Fibroblast of lung (primary cell): ENCODE data around the gene DAB1. TPM values are rescaled to one million over a fixed set of nuclear protein-coding genes. Genes with fewer than 3 reads are reported as not detected.

Experiments
- DNase-seq, 2 donors: peaks; one replicate each; pipeline versions ENCODE4 v3.0.0 to v3.0.0-alpha.2; 2010; ENCODE audit warnings: low read depth in 2 of 2
- H2AFZ ChIP-seq: 2 replicates; pipeline ENCODE4 v1.5.1; 2012; ENCODE audit warnings: low read length, control low read depth, inconsistent platforms
- H3K27ac ChIP-seq: 2 replicates; pipeline ENCODE4 v1.5.1; 2011; ENCODE audit warnings: low read length, control low read depth; ENCODE audit not compliant: insufficient read depth
- H3K27me3 ChIP-seq: 2 replicates; pipeline ENCODE4 v1.5.1; 2011; ENCODE audit warnings: mild to moderate bottlenecking, low read length; ENCODE audit not compliant: control insufficient read depth, insufficient read depth
- H3K36me3 ChIP-seq: 2 replicates; pipeline ENCODE4 v1.5.1; 2011; ENCODE audit warnings: low read length; ENCODE audit not compliant: control insufficient read depth, insufficient read depth
- H3K4me1 ChIP-seq: 2 replicates; pipeline ENCODE4 v1.5.1; 2011; ENCODE audit warnings: low read length; ENCODE audit not compliant: control insufficient read depth, insufficient read depth; ENCODE audit errors: extremely low read depth
- H3K4me2 ChIP-seq: 2 replicates; pipeline ENCODE4 v1.5.1; 2011; ENCODE audit warnings: low read length, control low read depth; ENCODE audit not compliant: insufficient read depth; ENCODE audit errors: extremely low read depth
- H3K4me3 ChIP-seq, 4 experiments: fragments of 200-600 bp in 1 of 4; sonication (generic) in 1 of 4; replicated peaks in 1 of 4; 2 replicates each; pipeline ENCODE4 v1.5.1; 2011 to 2016; ENCODE audit warnings: low read length in 4 of 4, low read depth in 3 of 4, mild to moderate bottlenecking in 3 of 4, control low read depth in 2 of 4, inconsistent platforms in 1 of 4, mixed read lengths in 1 of 4; ENCODE audit not compliant: insufficient read depth in 1 of 4; ENCODE audit errors: control extremely low read depth in 1 of 4
- H3K79me2 ChIP-seq: 2 replicates; pipeline ENCODE4 v1.5.1; 2012; ENCODE audit warnings: mild to moderate bottlenecking, low read length, inconsistent platforms; ENCODE audit not compliant: control insufficient read depth, insufficient read depth
- H3K9ac ChIP-seq: 2 replicates; pipeline ENCODE4 v1.5.1; 2011; ENCODE audit warnings: mild to moderate bottlenecking, low read length, control low read depth; ENCODE audit not compliant: insufficient read depth
- H3K9me3 ChIP-seq: 2 replicates; pipeline ENCODE4 v1.5.1; 2012; ENCODE audit warnings: low read depth, low read length; ENCODE audit not compliant: control insufficient read depth, insufficient read depth
- H4K20me1 ChIP-seq: 2 replicates; pipeline ENCODE4 v1.5.1; 2011; ENCODE audit warnings: low read length; ENCODE audit not compliant: control insufficient read depth, insufficient read depth; ENCODE audit errors: extremely low read depth
- EZH2 ChIP-seq: IDR thresholded peaks from 2 replicates; pipeline ENCODE4 v1.5.1; 2012; ENCODE audit warnings: low read length, control low read depth, mild to moderate bottlenecking; ENCODE audit errors: missing control alignments
- polyA plus RNA-seq, 2 donors: library from polyadenylated mRNA; depleted of rRNA in 1 of 2; stranded (reverse) in 1 of 2; unstranded in 1 of 2; fragments of >200 nt; gene quantifications; 2 replicates each; pipeline ENCODE4 v1.2.1, GENCODE V29; 2011 to 2012; ENCODE audit warnings: missing spikeins in 1 of 2
- total RNA-seq: library from RNA; depleted of rRNA; stranded (reverse); fragments of >200 nt; gene quantifications from 2 replicates; pipeline ENCODE4 v1.2.1, GENCODE V29; 2014
- TF ChIP-seq, protein P1 (sequence below), 2 donors: IDR thresholded peaks in 1 of 2; conservative IDR thresholded peaks in 1 of 2; 1 replicate in 1 of 2; 2 replicates in 1 of 2; pipeline ENCODE4 v1.5.1; 2011 to 2012; ENCODE audit warnings: low read length in 2 of 2, control low read depth in 1 of 2, inconsistent platforms in 1 of 2, low read depth in 1 of 2, mild to moderate bottlenecking in 1 of 2

The DAB1 gene
- total and polyA plus RNA-seq, 2 donors (not counting 1 experiment from before 2014, with no cell fraction given): 0.17 to 2.0 TPM

DNA sequence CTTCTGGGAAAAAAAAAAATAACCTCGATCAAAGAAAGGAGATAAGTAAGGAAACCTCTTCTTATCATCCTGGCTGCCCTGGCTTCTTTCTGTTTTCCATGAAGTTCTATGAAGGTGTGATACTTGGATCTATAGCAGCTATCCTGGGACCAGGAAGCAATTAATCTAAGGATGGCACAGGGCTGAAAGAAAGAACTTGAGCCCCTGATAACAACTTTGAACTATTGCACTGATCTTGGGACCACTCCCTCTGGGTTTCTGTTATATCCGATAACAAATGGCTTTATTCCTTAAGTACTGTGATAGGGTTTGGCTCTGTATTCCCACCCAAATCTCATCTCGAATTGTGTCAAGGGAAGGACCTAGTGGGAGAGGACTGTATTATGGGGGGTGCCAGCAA lies 104.1 kb downstream of the DAB1 start:
- no peak for DNase-seq
- no peaks in the 10 kb centered on the region for H3K4me1 ChIP-seq
- TF ChIP-seq EZH2: no peak
- TF ChIP-seq, protein P1, sequence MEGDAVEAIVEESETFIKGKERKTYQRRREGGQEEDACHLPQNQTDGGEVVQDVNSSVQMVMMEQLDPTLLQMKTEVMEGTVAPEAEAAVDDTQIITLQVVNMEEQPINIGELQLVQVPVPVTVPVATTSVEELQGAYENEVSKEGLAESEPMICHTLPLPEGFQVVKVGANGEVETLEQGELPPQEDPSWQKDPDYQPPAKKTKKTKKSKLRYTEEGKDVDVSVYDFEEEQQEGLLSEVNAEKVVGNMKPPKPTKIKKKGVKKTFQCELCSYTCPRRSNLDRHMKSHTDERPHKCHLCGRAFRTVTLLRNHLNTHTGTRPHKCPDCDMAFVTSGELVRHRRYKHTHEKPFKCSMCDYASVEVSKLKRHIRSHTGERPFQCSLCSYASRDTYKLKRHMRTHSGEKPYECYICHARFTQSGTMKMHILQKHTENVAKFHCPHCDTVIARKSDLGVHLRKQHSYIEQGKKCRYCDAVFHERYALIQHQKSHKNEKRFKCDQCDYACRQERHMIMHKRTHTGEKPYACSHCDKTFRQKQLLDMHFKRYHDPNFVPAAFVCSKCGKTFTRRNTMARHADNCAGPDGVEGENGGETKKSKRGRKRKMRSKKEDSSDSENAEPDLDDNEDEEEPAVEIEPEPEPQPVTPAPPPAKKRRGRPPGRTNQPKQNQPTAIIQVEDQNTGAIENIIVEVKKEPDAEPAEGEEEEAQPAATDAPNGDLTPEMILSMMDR (conservative IDR thresholded peaks at IDR 0.05 in 1 of 2, IDR thresholded peaks at IDR 0.05 in 1 of 2; ENCODE audit: low read depth in 1 of 2, low read length in 2 of 2): no peak
- no peaks in the 10 kb centered on the region for H3K9me3 ChIP-seq
- no peak overlapping the region for H3K9ac ChIP-seq
- H3K4me3 ChIP-seq: no peak overlapping the region
- no peak overlapping the region for H3K4me2 ChIP-seq
- no peaks in the 10 kb centered on the region for H3K27me3 ChIP-seq
- H3K36me3 ChIP-seq: no peaks in the 10 kb centered on the region
- no peak overlapping the region for H3K27ac ChIP-seq
- no peaks in the 10 kb centered on the region for H4K20me1 ChIP-seq
- no peaks in the 10 kb centered on the region for H3K79me2 ChIP-seq
- no peak overlapping the region for H2AFZ ChIP-seq

DNA sequence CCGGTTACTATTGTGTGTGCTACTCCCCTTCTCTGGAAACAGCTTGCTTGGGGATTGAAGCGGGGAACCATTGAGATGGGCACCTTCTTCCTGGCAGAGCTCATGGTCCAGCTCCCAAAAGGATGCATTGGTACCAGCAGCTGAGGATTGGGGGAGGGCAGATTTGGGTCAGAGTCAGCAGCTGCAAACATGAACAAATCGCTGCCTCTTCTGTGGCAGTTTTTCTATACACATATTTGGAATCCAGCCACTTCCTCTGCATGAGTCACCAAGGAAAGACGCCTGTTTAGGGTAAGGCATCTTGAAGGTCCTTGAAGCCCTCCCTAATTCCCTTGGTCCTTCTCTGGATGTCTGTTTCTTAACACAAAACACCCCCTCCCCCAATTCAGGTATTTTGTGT lies 104.7 kb downstream of the DAB1 start:
- H3K9ac ChIP-seq: no peak overlapping the region
- H3K4me2 ChIP-seq: no peak overlapping the region
- DNase-seq: peak; percentile 32 to 76
- no peaks in the 10 kb centered on the region for H3K27me3 ChIP-seq
- H3K9me3 ChIP-seq: no peaks in the 10 kb centered on the region
- no peaks in the 10 kb centered on the region for H3K36me3 ChIP-seq
- H2AFZ ChIP-seq: no peak overlapping the region
- no peaks in the 10 kb centered on the region for H4K20me1 ChIP-seq
- H3K27ac ChIP-seq: no peak overlapping the region
- no peak for TF ChIP-seq EZH2
- TF ChIP-seq, protein P1 (conservative IDR thresholded peaks at IDR 0.05 in 1 of 2, IDR thresholded peaks at IDR 0.05 in 1 of 2; ENCODE audit: low read depth in 1 of 2, low read length in 2 of 2): no peak
- H3K4me3 ChIP-seq: no peak overlapping the region
- H3K4me1 ChIP-seq: no peaks in the 10 kb centered on the region
- no peaks in the 10 kb centered on the region for H3K79me2 ChIP-seq

DNA sequence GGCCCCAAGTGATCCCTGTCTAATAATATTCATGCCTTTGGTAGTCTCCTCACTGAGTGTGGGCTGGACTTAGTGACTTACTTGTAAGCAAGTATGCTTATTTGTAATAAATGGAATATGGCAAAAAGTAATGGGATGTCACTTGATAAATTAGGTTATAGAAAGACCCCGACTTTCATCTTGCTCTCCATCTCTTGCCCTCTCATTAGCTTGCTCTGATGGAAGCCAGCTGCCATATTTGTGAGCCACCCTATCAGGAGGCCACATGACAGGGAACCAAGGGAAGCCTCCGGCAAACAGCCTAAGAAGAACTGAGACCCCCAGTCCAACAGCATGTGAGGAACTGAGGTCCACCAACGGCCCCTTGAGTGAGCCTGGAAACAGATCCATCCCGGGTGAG lies 107.0 kb downstream of the DAB1 start:
- Histone ChIP-seq H4K20me1 (no peaks in the 10 kb centered on the region), H3K36me3 (no peaks in the 10 kb centered on the region), H3K27ac (no peak overlapping the region), H3K27me3 (no peaks in the 10 kb centered on the region), H3K4me2 (no peak overlapping the region), H2AFZ (no peak overlapping the region), H3K79me2 (no peaks in the 10 kb centered on the region), H3K4me3 (no peak overlapping the region), H3K4me1 (no peaks in the 10 kb centered on the region), H3K9ac (no peak overlapping the region), H3K9me3 (no peaks in the 10 kb centered on the region)
- DNase-seq: no peak
- TF ChIP-seq, protein P1 (conservative IDR thresholded peaks at IDR 0.05 in 1 of 2, IDR thresholded peaks at IDR 0.05 in 1 of 2; ENCODE audit: low read depth in 1 of 2, low read length in 2 of 2): no peak
- no peak for TF ChIP-seq EZH2
